ENCODE results near the gene CGA. TPM values are rescaled to one million over a fixed set of nuclear protein-coding genes. Genes with fewer than 3 reads are reported as not detected.

CGA gene
- total RNA-seq, 1 donor: not detected

DNA sequence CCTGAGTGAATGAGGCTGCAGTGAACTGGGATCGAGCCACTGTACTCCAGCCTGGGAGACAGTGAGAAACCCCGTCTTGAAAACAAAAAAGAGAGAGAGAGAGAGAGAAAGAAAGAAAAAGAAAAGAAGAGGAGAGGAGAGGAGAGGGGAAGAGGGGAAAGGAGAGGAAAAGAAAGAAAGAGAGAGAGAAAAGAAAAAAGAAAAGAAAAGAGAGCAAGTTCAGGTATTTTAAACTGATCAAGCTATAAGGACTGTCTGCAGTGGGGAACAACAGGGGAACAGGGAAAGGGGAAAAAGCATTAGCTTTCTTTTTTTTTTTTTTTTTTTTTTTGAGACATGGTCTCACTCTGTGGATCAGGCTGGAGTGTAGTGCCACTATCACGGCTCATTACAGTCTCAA lies 2.5 kb downstream of the CGA start:
- DNase-seq (ENCODE audit: low read depth in 2 of 3, low spot score in 2 of 3): no peak

GRCh38 chr6:87089135-87089534 lies 5.8 kb downstream of the CGA start:
- DNase-seq (ENCODE audit: low read depth in 2 of 3, low spot score in 2 of 3): no peak

GRCh38 chr6:87088076-87088475 lies 6.8 kb downstream of the CGA start:
- DNase-seq (ENCODE audit: low read depth in 2 of 3, low spot score in 2 of 3): no peak

DNA sequence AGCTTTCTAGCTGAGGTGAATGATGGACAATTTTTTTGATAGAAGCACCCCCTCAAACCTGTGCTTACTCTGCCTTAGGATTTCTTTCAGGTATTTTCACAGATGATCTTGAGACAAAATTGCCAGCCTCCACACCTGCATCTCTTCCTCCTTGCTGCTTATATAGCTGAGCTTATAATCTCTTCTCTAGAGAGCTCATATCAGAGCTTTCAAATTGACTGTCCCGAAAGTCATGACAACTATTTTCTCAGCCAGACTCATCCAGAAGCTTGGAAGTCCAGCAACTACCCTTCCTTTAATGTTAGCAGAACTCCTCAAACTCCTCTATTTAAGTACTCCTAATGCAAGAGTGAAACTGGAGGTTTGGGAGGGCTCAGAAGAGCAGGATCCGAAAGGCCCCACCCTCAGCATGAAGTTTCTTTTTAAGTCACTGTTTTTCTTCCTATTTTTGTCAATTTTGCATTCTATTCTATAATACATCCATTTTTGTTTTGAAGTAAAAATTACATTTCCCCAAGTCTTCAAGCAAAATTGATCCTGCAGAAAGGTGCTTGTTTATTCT lies 12.7 kb downstream of the CGA start:
- DNase-seq (ENCODE audit: low read depth in 2 of 3, low spot score in 2 of 3): no peak

DNA sequence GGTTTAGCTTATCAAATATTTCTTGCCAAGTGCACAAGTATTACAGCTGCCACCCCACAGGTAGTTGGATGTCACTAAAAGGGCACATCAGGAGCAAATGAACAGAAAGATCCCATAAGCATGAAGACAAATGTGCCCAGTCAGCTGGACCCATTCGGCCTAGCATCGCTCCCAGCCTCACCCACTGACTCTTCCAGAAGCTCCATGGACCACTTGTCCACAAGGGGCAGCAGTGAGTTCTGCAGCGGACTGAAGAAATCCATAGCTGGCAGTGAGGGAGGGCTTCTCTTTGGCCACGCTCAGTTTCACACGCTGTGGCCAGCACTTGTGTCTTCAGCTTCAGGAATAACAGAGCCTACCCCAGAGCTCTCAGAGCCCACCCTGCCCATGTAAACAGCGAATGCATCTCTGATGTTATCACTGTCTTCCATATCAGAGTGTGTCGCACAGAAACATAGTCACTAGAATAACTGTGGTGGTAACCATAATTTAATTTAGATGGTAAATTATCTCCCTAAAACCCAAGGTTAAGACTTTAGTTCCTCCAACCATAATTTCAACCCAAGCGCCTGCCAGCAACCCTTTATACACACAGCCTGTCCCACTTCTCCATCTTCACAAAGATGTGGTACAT lies 15.8 kb downstream of the CGA start:
- DNase-seq (ENCODE audit: low read depth in 2 of 3, low spot score in 2 of 3): peak in 2 of 3 donors; percentile 51 to 75

DNA sequence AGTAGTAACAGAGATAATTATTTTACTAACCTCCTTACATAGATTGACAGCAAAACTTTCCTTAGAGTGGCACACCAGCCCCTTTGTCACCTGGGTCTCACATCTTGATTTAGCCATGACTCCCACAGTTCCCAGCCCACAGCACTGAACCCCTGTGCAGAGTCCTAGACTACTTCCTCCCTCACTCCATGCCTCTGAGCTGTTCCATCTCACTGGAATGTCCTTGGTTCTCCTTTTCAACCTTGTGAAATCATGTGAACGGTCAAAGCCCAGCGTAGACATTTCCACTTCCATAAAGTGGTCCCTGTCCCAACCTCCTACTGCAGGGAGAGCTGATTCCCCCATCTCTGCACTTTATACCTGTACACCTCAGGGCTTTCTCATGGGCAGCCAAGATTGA lies 19.7 kb downstream of the CGA start:
- no peak for DNase-seq (ENCODE audit: low read depth in 2 of 3, low spot score in 2 of 3)

- DNase-seq (ENCODE audit: low read depth in 2 of 3, low spot score in 2 of 3): no peak
Observed at GRCh38 chr6:87074101-87074621, 20.7 kb downstream of the CGA start.

DNA sequence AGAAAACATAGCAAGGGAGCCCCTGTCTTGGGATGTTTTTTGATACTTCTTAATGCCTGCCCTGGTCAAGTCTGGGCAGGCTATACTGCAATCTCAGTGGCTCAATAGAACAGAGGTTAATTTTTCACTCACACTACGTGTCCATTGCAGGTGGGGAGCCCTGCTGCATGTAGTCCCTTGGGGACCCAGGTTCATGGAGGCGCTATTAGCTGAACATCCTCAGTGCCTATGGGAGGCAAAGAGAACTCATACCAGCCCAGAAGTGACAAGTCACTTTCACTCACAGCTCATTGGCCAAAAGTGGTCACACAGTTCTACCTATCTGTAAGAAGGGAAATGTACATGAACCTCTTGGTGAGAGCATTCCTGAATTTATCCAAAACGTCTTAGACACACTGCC lies 23.2 kb downstream of the CGA start:
- DNase-seq (ENCODE audit: low read depth in 2 of 3, low spot score in 2 of 3): no peak

- no peak for DNase-seq (ENCODE audit: low read depth in 2 of 3, low spot score in 2 of 3)
Observed at GRCh38 chr6:87070741-87071140, 24.2 kb downstream of the CGA start.

- DNase-seq (ENCODE audit: low read depth in 2 of 3, low spot score in 2 of 3): no peak
Observed at GRCh38 chr6:87068795-87069194, 26.1 kb downstream of the CGA start.

GRCh38 chr6:87066449-87067333 lies 28.2 kb downstream of the CGA start:
- DNase-seq (ENCODE audit: low read depth in 2 of 3, low spot score in 2 of 3): peak in 2 of 3 donors; percentile 59 to 82

DNA sequence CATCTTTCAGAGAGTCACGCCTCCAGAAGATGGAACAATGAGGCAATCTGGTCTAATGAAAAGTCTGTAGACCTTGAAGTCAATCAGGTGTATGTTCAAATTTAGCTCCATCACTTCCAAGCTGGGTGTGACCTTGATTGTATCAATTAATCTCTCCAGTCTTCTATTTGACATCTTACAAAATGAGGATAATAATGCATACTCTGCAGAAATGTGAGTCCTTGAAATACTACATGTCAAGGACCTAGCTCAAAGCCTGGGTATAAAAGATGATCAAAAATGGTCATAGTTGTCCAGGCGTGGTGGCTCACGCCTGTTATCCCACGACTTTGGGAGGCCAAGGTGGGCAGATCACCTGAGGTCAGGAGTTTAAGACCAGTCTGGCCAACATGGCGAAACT lies 29.8 kb downstream of the CGA start:
- DNase-seq (ENCODE audit: low read depth in 2 of 3, low spot score in 2 of 3): no peak

GRCh38 chr6:87059943-87060342 lies 35.0 kb downstream of the CGA start:
- no peak for DNase-seq (ENCODE audit: low read depth in 2 of 3, low spot score in 2 of 3)

DNA sequence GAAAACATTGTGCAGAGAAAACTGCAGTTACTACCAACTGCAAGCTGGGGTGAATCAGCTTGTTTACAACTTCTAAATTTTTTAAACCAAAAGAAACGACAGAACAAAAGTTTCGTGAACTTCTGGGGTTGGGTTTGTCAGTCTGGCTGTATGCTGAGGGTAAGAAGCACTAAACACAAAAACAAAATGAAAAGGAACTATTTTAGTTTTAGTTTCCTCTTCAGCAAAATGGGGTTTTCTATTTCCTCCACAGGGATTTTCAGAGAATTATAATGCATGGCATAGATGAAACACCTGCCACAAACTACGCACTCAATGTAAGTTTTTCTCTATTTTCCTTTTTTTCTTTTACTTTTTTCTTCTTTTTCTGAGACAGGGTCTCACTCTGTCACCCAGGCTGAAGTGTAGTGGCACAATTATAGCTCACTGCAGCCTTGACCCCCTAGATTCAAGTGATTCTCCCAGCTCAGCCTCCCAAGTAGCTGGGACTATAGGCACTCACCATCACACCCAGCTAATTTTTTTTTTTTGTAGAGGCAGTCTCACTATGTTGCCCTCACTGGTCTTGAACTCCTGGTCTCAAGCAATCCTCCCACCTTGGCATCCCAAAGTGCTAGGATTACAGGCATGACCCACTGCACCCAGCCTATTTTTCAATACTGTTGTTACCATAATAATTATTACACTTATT lies 40.6 kb downstream of the CGA start:
- no peak for DNase-seq (ENCODE audit: low read depth in 2 of 3, low spot score in 2 of 3)

GRCh38 chr6:87053312-87053711 lies 41.6 kb downstream of the CGA start:
- no peak for DNase-seq (ENCODE audit: low read depth in 2 of 3, low spot score in 2 of 3)

GRCh38 chr6:87049779-87050178 lies 45.1 kb downstream of the CGA start:
- no peak for DNase-seq (ENCODE audit: low read depth in 2 of 3, low spot score in 2 of 3)

DNA sequence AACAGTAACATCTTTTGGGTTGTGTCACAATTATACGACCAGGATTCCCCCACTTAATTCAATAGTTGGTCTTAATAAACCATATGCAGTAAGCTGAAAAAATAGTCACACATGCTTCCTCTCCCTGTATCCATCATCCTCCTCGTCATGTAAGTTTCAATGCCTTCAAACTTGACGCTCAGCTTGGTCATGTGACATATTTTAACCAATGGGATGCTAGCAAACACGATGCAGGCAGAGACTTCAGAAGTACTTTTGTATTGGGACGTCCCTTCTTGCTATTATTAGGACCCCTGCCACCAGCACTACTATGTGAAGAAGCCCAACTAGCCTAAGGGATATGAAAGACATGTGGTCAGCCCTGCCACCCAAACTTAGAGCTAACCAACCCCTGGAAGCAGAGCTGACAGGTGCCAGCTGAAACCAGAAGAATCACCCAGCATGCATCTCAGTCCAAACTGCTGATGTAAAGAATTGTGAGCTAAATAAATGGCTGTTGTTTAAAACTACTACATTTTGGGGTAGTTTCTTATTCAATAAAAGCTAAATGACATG lies 49.3 kb downstream of the CGA start:
- no peak for DNase-seq (ENCODE audit: low read depth in 2 of 3, low spot score in 2 of 3)

- no peak for DNase-seq (ENCODE audit: low read depth in 2 of 3, low spot score in 2 of 3)
Observed at GRCh38 chr6:87040729-87041128, 54.2 kb downstream of the CGA start.

Data from hematopoietic multipotent progenitor cell (in vitro differentiated cells).